ENCODE measurements around the gene MERTK. TPM values are rescaled to one million over a fixed set of nuclear protein-coding genes. Genes with fewer than 3 reads are reported as not detected.

MERTK gene
- total and polyA plus RNA-seq, 10 of the 15 experiments (the other 5 are each of a cell fraction or from before 2014, with no cell fraction given), result 0.13 to 30.6 (median 0.50) TPM

DNA sequence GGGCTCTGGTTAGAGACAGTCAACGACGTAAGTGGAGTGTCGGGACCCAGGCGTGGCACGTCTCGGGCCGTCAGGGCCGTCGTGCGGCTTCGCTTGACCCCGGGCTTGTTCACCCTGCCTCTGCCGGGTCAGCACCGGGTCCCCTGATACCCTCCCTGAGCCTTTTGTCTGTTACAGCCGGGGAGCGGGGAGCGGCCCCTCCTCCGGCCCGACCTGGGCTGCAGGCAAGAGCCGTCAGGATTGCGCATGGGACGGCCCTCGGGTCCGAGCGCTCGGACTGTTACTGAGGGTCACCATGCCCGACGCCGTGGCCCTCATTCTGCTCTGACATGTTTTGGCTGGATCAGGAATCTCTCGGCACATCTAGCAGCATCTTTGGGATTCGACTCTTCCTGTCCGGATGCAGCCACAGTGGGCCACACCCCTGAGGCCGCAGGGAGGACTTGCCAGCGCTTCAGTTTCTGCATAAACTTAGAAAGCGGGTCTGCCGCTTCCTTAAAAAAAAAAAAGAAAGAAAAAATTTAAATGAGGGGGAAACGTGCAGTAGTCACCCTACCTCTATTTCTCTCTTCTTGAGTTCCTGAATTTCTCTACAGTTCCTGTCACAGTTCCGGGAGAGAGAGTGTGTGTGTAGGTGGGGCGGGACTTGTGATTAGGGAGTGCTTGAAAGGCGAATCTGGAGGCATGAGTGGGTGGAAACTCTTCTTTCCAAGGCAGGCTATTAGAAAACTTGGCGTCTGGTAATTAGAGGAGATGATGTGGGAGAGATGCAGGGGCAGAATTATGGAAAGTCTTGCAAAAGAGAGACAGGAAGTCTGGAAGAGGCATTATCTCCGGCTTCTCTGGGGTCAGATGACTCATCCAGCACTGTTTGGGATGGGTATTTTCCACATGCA is 157.6 kb downstream of the MERTK start (continued):
- TF ChIP-seq, protein P1, sequence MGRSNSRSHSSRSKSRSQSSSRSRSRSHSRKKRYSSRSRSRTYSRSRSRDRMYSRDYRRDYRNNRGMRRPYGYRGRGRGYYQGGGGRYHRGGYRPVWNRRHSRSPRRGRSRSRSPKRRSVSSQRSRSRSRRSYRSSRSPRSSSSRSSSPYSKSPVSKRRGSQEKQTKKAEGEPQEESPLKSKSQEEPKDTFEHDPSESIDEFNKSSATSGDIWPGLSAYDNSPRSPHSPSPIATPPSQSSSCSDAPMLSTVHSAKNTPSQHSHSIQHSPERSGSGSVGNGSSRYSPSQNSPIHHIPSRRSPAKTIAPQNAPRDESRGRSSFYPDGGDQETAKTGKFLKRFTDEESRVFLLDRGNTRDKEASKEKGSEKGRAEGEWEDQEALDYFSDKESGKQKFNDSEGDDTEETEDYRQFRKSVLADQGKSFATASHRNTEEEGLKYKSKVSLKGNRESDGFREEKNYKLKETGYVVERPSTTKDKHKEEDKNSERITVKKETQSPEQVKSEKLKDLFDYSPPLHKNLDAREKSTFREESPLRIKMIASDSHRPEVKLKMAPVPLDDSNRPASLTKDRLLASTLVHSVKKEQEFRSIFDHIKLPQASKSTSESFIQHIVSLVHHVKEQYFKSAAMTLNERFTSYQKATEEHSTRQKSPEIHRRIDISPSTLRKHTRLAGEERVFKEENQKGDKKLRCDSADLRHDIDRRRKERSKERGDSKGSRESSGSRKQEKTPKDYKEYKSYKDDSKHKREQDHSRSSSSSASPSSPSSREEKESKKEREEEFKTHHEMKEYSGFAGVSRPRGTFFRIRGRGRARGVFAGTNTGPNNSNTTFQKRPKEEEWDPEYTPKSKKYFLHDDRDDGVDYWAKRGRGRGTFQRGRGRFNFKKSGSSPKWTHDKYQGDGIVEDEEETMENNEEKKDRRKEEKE (IDR thresholded peaks at IDR 0.05), result no peak
- no peak for TF ChIP-seq RELA (IDR thresholded peaks at IDR 0.05; ENCODE audit: borderline replicate concordance, partially characterized antibody)
- TF ChIP-seq MEF2A (IDR thresholded peaks at IDR 0.05; ENCODE audit: insufficient read depth, low read depth, low read length), result no peak
- 0 out of 2 replicates have a peak, but pooled peaks have one; percentile 17 for TF ChIP-seq CREB1 (IDR thresholded peaks at IDR 0.05; ENCODE audit: low read depth)
- TF ChIP-seq, protein P2, sequence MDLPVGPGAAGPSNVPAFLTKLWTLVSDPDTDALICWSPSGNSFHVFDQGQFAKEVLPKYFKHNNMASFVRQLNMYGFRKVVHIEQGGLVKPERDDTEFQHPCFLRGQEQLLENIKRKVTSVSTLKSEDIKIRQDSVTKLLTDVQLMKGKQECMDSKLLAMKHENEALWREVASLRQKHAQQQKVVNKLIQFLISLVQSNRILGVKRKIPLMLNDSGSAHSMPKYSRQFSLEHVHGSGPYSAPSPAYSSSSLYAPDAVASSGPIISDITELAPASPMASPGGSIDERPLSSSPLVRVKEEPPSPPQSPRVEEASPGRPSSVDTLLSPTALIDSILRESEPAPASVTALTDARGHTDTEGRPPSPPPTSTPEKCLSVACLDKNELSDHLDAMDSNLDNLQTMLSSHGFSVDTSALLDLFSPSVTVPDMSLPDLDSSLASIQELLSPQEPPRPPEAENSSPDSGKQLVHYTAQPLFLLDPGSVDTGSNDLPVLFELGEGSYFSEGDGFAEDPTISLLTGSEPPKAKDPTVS (IDR thresholded peaks at IDR 0.05; ENCODE audit: low read depth, low read length), result no peak
- no peak for TF ChIP-seq JUNB (IDR thresholded peaks at IDR 0.05)
- TF ChIP-seq, protein P3, sequence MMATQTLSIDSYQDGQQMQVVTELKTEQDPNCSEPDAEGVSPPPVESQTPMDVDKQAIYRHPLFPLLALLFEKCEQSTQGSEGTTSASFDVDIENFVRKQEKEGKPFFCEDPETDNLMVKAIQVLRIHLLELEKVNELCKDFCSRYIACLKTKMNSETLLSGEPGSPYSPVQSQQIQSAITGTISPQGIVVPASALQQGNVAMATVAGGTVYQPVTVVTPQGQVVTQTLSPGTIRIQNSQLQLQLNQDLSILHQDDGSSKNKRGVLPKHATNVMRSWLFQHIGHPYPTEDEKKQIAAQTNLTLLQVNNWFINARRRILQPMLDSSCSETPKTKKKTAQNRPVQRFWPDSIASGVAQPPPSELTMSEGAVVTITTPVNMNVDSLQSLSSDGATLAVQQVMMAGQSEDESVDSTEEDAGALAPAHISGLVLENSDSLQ (IDR thresholded peaks at IDR 0.05), result no peak
- TF ChIP-seq TBL1XR1 (IDR thresholded peaks at IDR 0.05; ENCODE audit: low read depth, low read length), result no peak
- peak; percentile 44 to 59; a peak in 3 of 4 replicates for TF ChIP-seq IKZF2 (IDR thresholded peaks at IDR 0.05)
- no peak for TF ChIP-seq KDM1A (IDR thresholded peaks at IDR 0.05; ENCODE audit: borderline replicate concordance)
- TF ChIP-seq NR2C1 (IDR thresholded peaks at IDR 0.05), result no peak
- no peak for TF ChIP-seq CBX5 (IDR thresholded peaks at IDR 0.05; ENCODE audit: low read depth)
- 0 out of 2 replicates have a peak, but pooled peaks have one; percentile 10 for TF ChIP-seq IKZF1 (conservative IDR thresholded peaks at IDR 0.05)
- no peak for TF ChIP-seq RBBP5 (conservative IDR thresholded peaks at IDR 0.05)
- TF ChIP-seq BACH1 (IDR thresholded peaks at IDR 0.05; ENCODE audit: borderline replicate concordance), result 0 out of 2 replicates have a peak, but pooled peaks have one; percentile 2
- TF ChIP-seq MYB (IDR thresholded peaks at IDR 0.05; ENCODE audit: borderline replicate concordance, low read depth, low read length), result no peak
- peak; percentile 13; the same call in 1 of the 2 replicates for TF ChIP-seq SPI1 (IDR thresholded peaks at IDR 0.05; ENCODE audit: borderline replicate concordance, insufficient read depth, low read depth, low read length)
- TF ChIP-seq, protein P4, sequence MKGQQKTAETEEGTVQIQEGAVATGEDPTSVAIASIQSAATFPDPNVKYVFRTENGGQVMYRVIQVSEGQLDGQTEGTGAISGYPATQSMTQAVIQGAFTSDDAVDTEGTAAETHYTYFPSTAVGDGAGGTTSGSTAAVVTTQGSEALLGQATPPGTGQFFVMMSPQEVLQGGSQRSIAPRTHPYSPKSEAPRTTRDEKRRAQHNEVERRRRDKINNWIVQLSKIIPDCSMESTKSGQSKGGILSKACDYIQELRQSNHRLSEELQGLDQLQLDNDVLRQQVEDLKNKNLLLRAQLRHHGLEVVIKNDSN (IDR thresholded peaks at IDR 0.05; ENCODE audit: borderline replicate concordance, extremely low read length, insufficient read depth, low read depth, low read length), result no peak
- no peak for TF ChIP-seq CEBPB (IDR thresholded peaks at IDR 0.05; ENCODE audit: borderline replicate concordance in 1 of 2, low read depth in 2 of 2, low read length in 2 of 2)
- TF ChIP-seq MTA2 (IDR thresholded peaks at IDR 0.05; ENCODE audit: low read depth), result no peak
- no peak for TF ChIP-seq STAT1 (conservative IDR thresholded peaks at IDR 0.05)
- TF ChIP-seq, protein P5, sequence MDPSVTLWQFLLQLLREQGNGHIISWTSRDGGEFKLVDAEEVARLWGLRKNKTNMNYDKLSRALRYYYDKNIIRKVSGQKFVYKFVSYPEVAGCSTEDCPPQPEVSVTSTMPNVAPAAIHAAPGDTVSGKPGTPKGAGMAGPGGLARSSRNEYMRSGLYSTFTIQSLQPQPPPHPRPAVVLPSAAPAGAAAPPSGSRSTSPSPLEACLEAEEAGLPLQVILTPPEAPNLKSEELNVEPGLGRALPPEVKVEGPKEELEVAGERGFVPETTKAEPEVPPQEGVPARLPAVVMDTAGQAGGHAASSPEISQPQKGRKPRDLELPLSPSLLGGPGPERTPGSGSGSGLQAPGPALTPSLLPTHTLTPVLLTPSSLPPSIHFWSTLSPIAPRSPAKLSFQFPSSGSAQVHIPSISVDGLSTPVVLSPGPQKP (IDR thresholded peaks at IDR 0.05; ENCODE audit: low read depth, low read length), result 0 out of 2 replicates have a peak, but pooled peaks have one; percentile 14
- no peak for TF ChIP-seq CHD4 (IDR thresholded peaks at IDR 0.05)

All from GM12878 (cell line).